Pancreas (tissue), 10 donors: ENCODE results near the gene EPHA3. TPM values are rescaled to one million over a fixed set of nuclear protein-coding genes. Genes with fewer than 3 reads are reported as not detected.

ENCODE experiments used
- ATAC-seq, 4 donors: fragments of 200-7000 bp; cut with Tn5 transposase; one replicate each; pipeline versions ENCODE4 v1.8.0 to v1.9.1; 2020; ENCODE audit warnings: mild to moderate bottlenecking in 4 of 4, moderate library complexity in 4 of 4
- DNase-seq, 6 donors: peaks; one replicate each; pipeline ENCODE4 v3.0.0-alpha.2; 2020
- FAIRE-seq: peaks from 2 replicates; lab custom pipeline; 2012; peaks lifted over from hg19 to GRCh38; lab: Jason Lieb, UNC
- H3K27ac ChIP-seq, 4 donors: fragments of 200-600 bp; sonication (generic); 1 replicate in 3 of 4; 2 replicates in 1 of 4; pipeline versions ENCODE4 v1.5.0 to v1.8.0; 2020
- H3K27me3 ChIP-seq, 4 donors: fragments of 200-600 bp; one replicate each; pipeline ENCODE4 v1.8.0; 2021
- H3K36me3 ChIP-seq, 3 donors: fragments of 200-600 bp; sonication (generic) in 1 of 3; one replicate each; pipeline versions ENCODE4 v1.5.0 to v1.8.0; 2020 to 2021
- H3K4me1 ChIP-seq, 3 donors: fragments of 200-600 bp; one replicate each; pipeline ENCODE4 v1.8.0; 2021
- H3K4me3 ChIP-seq, 4 donors: fragments of 200-600 bp; sonication (generic) in 2 of 4; one replicate each; pipeline versions ENCODE4 v1.5.0 to v1.8.0; 2020 to 2021
- H3K9me3 ChIP-seq, 4 donors: fragments of 200-600 bp; one replicate each; pipeline ENCODE4 v1.8.0; 2021
- CTCF ChIP-seq, 4 donors: fragments of 200-600 bp; sonication (generic) in 3 of 4; IDR thresholded peaks; one replicate each; pipeline versions ENCODE4 v1.5.0 to v1.8.0; 2021; ENCODE audit warnings: antibody characterized with exemption in 4 of 4
- WGBS, 2 donors: extraction: QIAGEN DNeasy Blood & Tissue Kit; methylation state at CpG; one replicate each; pipeline ENCODE4 v1.1.7; 2013; 5-methylcytosine and 5-hydroxymethylcytosine counted together
- intact Hi-C, 3 donors: fragments of 100-400 bp; cut with DNase I; formaldehyde crosslinking; loops; one replicate each; pipeline versions ENCODE4 v1.11.1 to v1.14.2; 2022
- polyA plus RNA-seq, 2 donors: library from polyadenylated mRNA; stranded (reverse); fragments of 200-250 nt; gene quantifications; one replicate each; pipeline ENCODE4 v1.2.3, GENCODE V29; 2013
- total RNA-seq, 6 donors: library from RNA; stranded (reverse); fragmentation: NEBNext Ultra II Directional in 4 of 6; extraction: Animal tissue kit (Norgen Biotek cat#: 25700) in 4 of 6; gene quantifications; one replicate each; pipeline versions ENCODE4 v1.2.1 to v1.2.4, GENCODE V29; 2021 to 2023
- donor health status: healthy with polysubstance abuse.
- donor health status: DM: no; HTN: no; CAD: no; lungs with moderate emphysema.
- donor health status: DM: no; HTN: no; CAD: no.
- donor health status: control.
- donor health status: control.
- donor health status: Bipolar disorder and iron deficiency.
- donor health status: DM: yes; HTN: yes; CAD: no.
- donor health status: DM: no; HTN: no; CAD: no.
- donor health status: DM: no; HTN: no; CAD: no.
- donor health status: DM: yes; HTN: yes; CAD: no.

The EPHA3 gene
- total and polyA plus RNA-seq, 8 donors: 0.27 to 7.7 (median 0.80) TPM

- FAIRE-seq: no peak
- Histone ChIP-seq H3K27me3 (no peaks in the 10 kb centered on the region), H3K27ac (no peak overlapping the region), H3K4me1 (no peaks in the 10 kb centered on the region), H3K36me3 (no peaks in the 10 kb centered on the region), H3K4me3 (no peak overlapping the region), H3K9me3 (no peaks in the 10 kb centered on the region)
- intact Hi-C loops: no loop called here
- 82 to 87% methylated on average over 2 of the region's 2 CpGs for WGBS, 2 donors
- no peak for ATAC-seq
- no peak for DNase-seq
- no peak for TF ChIP-seq CTCF (IDR thresholded peaks at IDR 0.05)
Measured at GRCh38 chr3:89320186-89320585, 212.8 kb downstream of the EPHA3 start.

GRCh38 chr3:89326997-89327396 lies 219.6 kb downstream of the EPHA3 start:
- ATAC-seq (no peak), FAIRE-seq (no peak), DNase-seq (no peak)
- Histone ChIP-seq H3K9me3 (no peaks in the 10 kb centered on the region), H3K4me3 (no peak overlapping the region), H3K4me1 (no peaks in the 10 kb centered on the region), H3K27me3 (no peaks in the 10 kb centered on the region), H3K36me3 (no peaks in the 10 kb centered on the region), H3K27ac (no peak overlapping the region)
- WGBS, 2 donors: 84 to 100% methylated on average over 1 of the region's 1 CpG
- no peak for TF ChIP-seq CTCF (IDR thresholded peaks at IDR 0.05)
- intact Hi-C loops: no loop called here

- Histone ChIP-seq H3K4me3 (no peak overlapping the region), H3K4me1 (no peaks in the 10 kb centered on the region), H3K27me3 (no peaks in the 10 kb centered on the region), H3K36me3 (no peaks in the 10 kb centered on the region), H3K9me3 (no peaks in the 10 kb centered on the region), H3K27ac (no peak overlapping the region)
- 66 to 72% methylated on average over 2 of the region's 2 CpGs for WGBS, 2 donors
- no peak for TF ChIP-seq CTCF (IDR thresholded peaks at IDR 0.05)
- ATAC-seq (no peak), DNase-seq (no peak), FAIRE-seq (no peak)
- intact Hi-C loops: no loop called here
Measured at GRCh38 chr3:89332386-89332785, 225.0 kb downstream of the EPHA3 start.

GRCh38 chr3:89332793-89333192 lies 225.4 kb downstream of the EPHA3 start:
- Histone ChIP-seq H3K36me3 (no peaks in the 10 kb centered on the region), H3K27me3 (no peaks in the 10 kb centered on the region), H3K4me3 (no peak overlapping the region), H3K9me3 (no peaks in the 10 kb centered on the region), H3K27ac (no peak overlapping the region), H3K4me1 (no peaks in the 10 kb centered on the region)
- FAIRE-seq: no peak
- no peak for DNase-seq
- intact Hi-C loops: no loop called here
- 63 to 69% methylated on average over 2 of the region's 2 CpGs for WGBS, 2 donors
- no peak for TF ChIP-seq CTCF (IDR thresholded peaks at IDR 0.05)
- no peak for ATAC-seq

GRCh38 chr3:89335693-89336092 lies 228.3 kb downstream of the EPHA3 start:
- no peak for FAIRE-seq
- no peaks in the 10 kb centered on the region for H3K36me3 ChIP-seq
- intact Hi-C loops: no loop called here
- 30 to 39% methylated on average over 2 of the region's 2 CpGs for WGBS, 2 donors
- no peak for TF ChIP-seq CTCF (IDR thresholded peaks at IDR 0.05)
- no peak overlapping the region for H3K27ac ChIP-seq
- H3K27me3 ChIP-seq: no peaks in the 10 kb centered on the region
- no peak for ATAC-seq
- no peak for DNase-seq
- no peaks in the 10 kb centered on the region for H3K9me3 ChIP-seq
- no peaks in the 10 kb centered on the region for H3K4me1 ChIP-seq
- H3K4me3 ChIP-seq: no peak overlapping the region
